Endothelial cell of umbilical vein (primary cell): ENCODE results near the gene ZDBF2. TPM values are rescaled to one million over a fixed set of nuclear protein-coding genes. Genes with fewer than 3 reads are reported as not detected.

Experiments used
- BruUV-seq: library from RNA; stranded (reverse); fragments of 400-500 nt; replicated peaks from 2 replicates; lab custom pipeline; 2021; lab: Mats Ljungman, UMichigan
- CTCF ChIA-PET: fragments of 300-600, 350-600 bp; sonication (Branson Sonifier 250); formaldehyde crosslinking; loops from one replicate; lab custom pipeline; 2021; ENCODE audit warnings: antibody characterized with exemption, inconsistent platforms; lab: Charles Lee
- POLR2A ChIA-PET: fragments of 300-600, 350-600 bp; sonication (Branson Sonifier 250); formaldehyde crosslinking; loops from one replicate; lab custom pipeline; 2021; ENCODE audit warnings: antibody characterized with exemption, inconsistent platforms; lab: Charles Lee
- DNase-seq: peaks from one replicate; pipeline ENCODE4 v3.0.0-alpha.2; 2011; ENCODE audit warnings: low read depth, low spot score
- FAIRE-seq: peaks from 2 replicates; lab custom pipeline; 2011; peaks lifted over from hg19 to GRCh38; lab: Jason Lieb, UNC
- H2AFZ ChIP-seq: 2 replicates; pipeline ENCODE4 v1.6.0; 2012; ENCODE audit warnings: low read depth, low read length, control low read depth, inconsistent platforms
- H3K27ac ChIP-seq: 2 replicates; pipeline ENCODE4 v1.5.1; 2011; ENCODE audit warnings: low read depth, mild to moderate bottlenecking, control low read depth, low read length, moderate library complexity; ENCODE audit not compliant: insufficient read depth
- H3K27me3 ChIP-seq, 2 experiments: 2 replicates each; pipeline versions ENCODE4 v1.6.0 to v1.6.1; 2011; ENCODE audit warnings: low read length in 2 of 2, mixed read lengths in 1 of 2; ENCODE audit not compliant: control insufficient read depth in 2 of 2, insufficient read depth in 2 of 2
- H3K36me3 ChIP-seq, 2 experiments: 2 replicates in 1 of 2; 3 replicates in 1 of 2; pipeline ENCODE4 v1.5.1; 2011; ENCODE audit warnings: low read length in 2 of 2, mild to moderate bottlenecking in 1 of 2, moderate library complexity in 1 of 2; ENCODE audit not compliant: control insufficient read depth in 2 of 2, insufficient read depth in 2 of 2; ENCODE audit errors: extremely low read depth in 1 of 2
- H3K4me1 ChIP-seq: 3 replicates; pipeline ENCODE4 v1.5.1; 2011; ENCODE audit warnings: mild to moderate bottlenecking, low read length; ENCODE audit not compliant: control insufficient read depth, insufficient read depth; ENCODE audit errors: extremely low read depth
- H3K4me2 ChIP-seq: 2 replicates; pipeline ENCODE4 v1.6.1; 2011; ENCODE audit warnings: low read length, control low read depth, mixed read lengths; ENCODE audit not compliant: insufficient read depth
- H3K4me3 ChIP-seq, 3 experiments: fragments of 200-600 bp in 1 of 3; sonication (generic), shearing (Covaris generic) in 1 of 3; replicated peaks in 1 of 3; 2 replicates each; pipeline ENCODE4 v1.5.1; 2011 to 2016; ENCODE audit warnings: control low read depth in 3 of 3, low read length in 3 of 3, mild to moderate bottlenecking in 2 of 3, inconsistent platforms in 1 of 3, low read depth in 1 of 3, moderate library complexity in 1 of 3; ENCODE audit not compliant: insufficient read depth in 1 of 3
- H3K79me2 ChIP-seq: 2 replicates; pipeline ENCODE4 v1.6.0; 2012; ENCODE audit warnings: low read length, inconsistent platforms; ENCODE audit not compliant: control insufficient read depth, insufficient read depth
- H3K9ac ChIP-seq: replicated peaks from 2 replicates; pipeline ENCODE3; 2011; ENCODE audit warnings: low read length, control low read depth; ENCODE audit not compliant: insufficient read depth; ENCODE audit errors: extremely low read depth
- H3K9me1 ChIP-seq: replicated peaks from 3 replicates; pipeline ENCODE4 v1.6.0; 2011; ENCODE audit warnings: mild to moderate bottlenecking, low read length; ENCODE audit not compliant: control insufficient read depth, insufficient read depth; ENCODE audit errors: extremely low read depth
- H3K9me3 ChIP-seq: replicated peaks from 2 replicates; pipeline ENCODE4 v1.5.1; 2012; ENCODE audit warnings: low read length, inconsistent platforms; ENCODE audit not compliant: control insufficient read depth, insufficient read depth
- H4K20me1 ChIP-seq: replicated peaks from 2 replicates; pipeline ENCODE3; 2011; ENCODE audit warnings: mild to moderate bottlenecking, low read length; ENCODE audit not compliant: control insufficient read depth, insufficient read depth; ENCODE audit errors: extremely low read depth
- EZH2 ChIP-seq: IDR thresholded peaks from 2 replicates; pipeline ENCODE4 v1.6.1; 2012; ENCODE audit warnings: borderline replicate concordance, low read depth, mild to moderate bottlenecking, moderate library complexity, low read length, inconsistent platforms; ENCODE audit not compliant: severe bottlenecking
- FOS ChIP-seq: IDR thresholded peaks from 2 replicates; pipeline ENCODE4 v1.6.1; 2011; ENCODE audit warnings: mild to moderate bottlenecking, low read length, moderate library complexity, borderline replicate concordance; ENCODE audit not compliant: insufficient read depth
- GATA2 ChIP-seq: IDR thresholded peaks from 2 replicates; pipeline ENCODE4 v1.7.0; 2011; ENCODE audit warnings: low read depth, mild to moderate bottlenecking, moderate library complexity, mixed read lengths, low read length; ENCODE audit not compliant: insufficient read length, insufficient read depth
- JUN ChIP-seq: IDR thresholded peaks from 2 replicates; pipeline ENCODE4 v1.6.1; 2011; ENCODE audit warnings: borderline replicate concordance, low read depth; ENCODE audit not compliant: insufficient read length, insufficient read depth
- MYC ChIP-seq: IDR thresholded peaks from one replicate; pipeline ENCODE4 v1.6.1; 2011; ENCODE audit warnings: mild to moderate bottlenecking, low read depth, low read length
- POLR2A ChIP-seq: IDR thresholded peaks from 2 replicates; pipeline ENCODE4 v1.6.1; 2012; ENCODE audit warnings: low read depth, mild to moderate bottlenecking, control low read depth, low read length
- POLR2AphosphoS5 ChIP-seq: IDR thresholded peaks from 2 replicates; pipeline ENCODE4 v1.6.1; 2012; ENCODE audit warnings: low read depth, mild to moderate bottlenecking, control low read depth, low read length, moderate library complexity; ENCODE audit not compliant: insufficient read depth
- dilution Hi-C: fragments of 300-500 bp; cut with MboI; formaldehyde crosslinking; loops from one replicate; pipeline ENCODE4 v1.15.0; 2019; ENCODE audit warnings: low sequenced_read_pairs; ENCODE audit not compliant: extremely low pct_ligation_motif_present
- intact Hi-C: fragments of 100-400 bp; cut with micrococcal nuclease; formaldehyde crosslinking; loops from one replicate; pipeline ENCODE4 v1.10.0; 2022
- polyA plus RNA-seq, 4 experiments: library from polyadenylated mRNA; depleted of rRNA in 3 of 4; stranded (reverse) in 3 of 4; unstranded in 1 of 4; fragments of >200 nt; gene quantifications; 2 replicates each; pipeline versions ENCODE4 v1.2.1 to v1.2.3, GENCODE V29; 2011 to 2012; ENCODE audit warnings: missing spikeins in 1 of 4
- total RNA-seq: library from RNA; stranded (reverse); gene quantifications from 2 replicates; pipeline ENCODE4 v1.2.3, GENCODE V29; 2021
- TF ChIP-seq, protein P1 (sequence below), 2 donors: IDR thresholded peaks; 1 replicate in 1 of 2; 2 replicates in 1 of 2; pipeline ENCODE4 v1.5.1; 2011; ENCODE audit warnings: low read length in 2 of 2, mild to moderate bottlenecking in 2 of 2, moderate library complexity in 2 of 2, control low read depth in 1 of 2, inconsistent platforms in 1 of 2, low read depth in 1 of 2; ENCODE audit not compliant: insufficient read depth in 1 of 2; ENCODE audit errors: extremely low read depth in 1 of 2
- TF ChIP-seq, protein P2 (sequence below): IDR thresholded peaks from 2 replicates; pipeline ENCODE4 v1.6.1; 2011; ENCODE audit not compliant: insufficient read depth, insufficient read length

The ZDBF2 gene
- total and polyA plus RNA-seq, 2 donors (not counting 3 experiments of a cell fraction or from before 2014, with no cell fraction given): 1.3 to 9.6 TPM

DNA sequence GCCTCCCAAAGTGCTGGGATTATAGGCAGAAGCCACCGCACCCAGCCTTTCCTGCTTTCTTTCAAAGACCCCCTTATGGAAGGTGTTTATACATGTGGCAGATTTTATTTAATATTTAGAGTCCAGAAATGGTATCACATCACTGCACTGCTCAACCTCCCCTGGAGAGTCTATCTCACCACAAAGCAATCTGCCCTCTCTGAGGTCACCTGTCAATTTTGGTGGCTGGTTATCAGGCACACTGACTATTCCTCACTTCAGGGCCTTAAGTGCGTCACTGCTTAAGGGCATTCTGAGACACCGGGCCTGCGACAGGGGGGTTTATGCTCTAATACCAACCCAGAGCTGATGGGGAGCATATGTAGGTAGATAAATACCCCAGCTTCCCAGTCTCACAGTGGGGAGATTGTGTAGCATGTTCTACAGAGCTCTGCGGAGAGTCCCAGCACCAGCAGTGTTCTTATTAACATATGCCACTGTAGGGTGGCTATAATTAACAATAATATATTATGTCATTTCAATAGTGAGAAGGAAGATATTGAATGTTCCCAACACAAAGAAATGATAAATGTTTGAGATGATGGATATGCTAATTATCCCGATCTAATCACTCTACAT, 42.7 kb upstream of the ZDBF2 start:
- no TSS peak for BruUV-seq
- intact Hi-C loops: no loop called here
- no peaks in the 10 kb centered on the region for H3K79me2 ChIP-seq
- H4K20me1 ChIP-seq: no peaks in the 10 kb centered on the region
- dilution Hi-C loops: no loop called here
- DNase-seq (no peak), FAIRE-seq (no peak)
- H3K9me3 ChIP-seq: no peaks in the 10 kb centered on the region
- no peak overlapping the region for H3K9ac ChIP-seq
- no peaks in the 10 kb centered on the region for H3K9me1 ChIP-seq
- H3K4me2 ChIP-seq: no peak overlapping the region
- POLR2A ChIA-PET: no interaction called here
- H2AFZ ChIP-seq: no peak overlapping the region
- H3K27ac ChIP-seq: no peak overlapping the region
- no peaks in the 10 kb centered on the region for H3K4me1 ChIP-seq
- no peaks in the 10 kb centered on the region for H3K36me3 ChIP-seq
- H3K4me3 ChIP-seq: no peak overlapping the region
- peaks cover 0 to 2% of the 10 kb centered on the region in 2 experiments for H3K27me3 ChIP-seq
- CTCF ChIA-PET: interaction anchor here (1.2 kb wide), 1 partner anchor 24 kb away, joined by 3 read pairs; no protein-coding TSS in a partner anchor
- TF ChIP-seq POLR2AphosphoS5 (no peak), GATA2 (no peak), JUN (no peak), MYC (no peak), FOS (no peak), EZH2 (no peak), POLR2A (no peak)
- TF ChIP-seq, protein P1, sequence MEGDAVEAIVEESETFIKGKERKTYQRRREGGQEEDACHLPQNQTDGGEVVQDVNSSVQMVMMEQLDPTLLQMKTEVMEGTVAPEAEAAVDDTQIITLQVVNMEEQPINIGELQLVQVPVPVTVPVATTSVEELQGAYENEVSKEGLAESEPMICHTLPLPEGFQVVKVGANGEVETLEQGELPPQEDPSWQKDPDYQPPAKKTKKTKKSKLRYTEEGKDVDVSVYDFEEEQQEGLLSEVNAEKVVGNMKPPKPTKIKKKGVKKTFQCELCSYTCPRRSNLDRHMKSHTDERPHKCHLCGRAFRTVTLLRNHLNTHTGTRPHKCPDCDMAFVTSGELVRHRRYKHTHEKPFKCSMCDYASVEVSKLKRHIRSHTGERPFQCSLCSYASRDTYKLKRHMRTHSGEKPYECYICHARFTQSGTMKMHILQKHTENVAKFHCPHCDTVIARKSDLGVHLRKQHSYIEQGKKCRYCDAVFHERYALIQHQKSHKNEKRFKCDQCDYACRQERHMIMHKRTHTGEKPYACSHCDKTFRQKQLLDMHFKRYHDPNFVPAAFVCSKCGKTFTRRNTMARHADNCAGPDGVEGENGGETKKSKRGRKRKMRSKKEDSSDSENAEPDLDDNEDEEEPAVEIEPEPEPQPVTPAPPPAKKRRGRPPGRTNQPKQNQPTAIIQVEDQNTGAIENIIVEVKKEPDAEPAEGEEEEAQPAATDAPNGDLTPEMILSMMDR (IDR thresholded peaks at IDR 0.05; ENCODE audit: extremely low read depth in 1 of 2, insufficient read depth in 1 of 2, low read depth in 1 of 2, low read length in 2 of 2): no peak
- TF ChIP-seq, protein P2, sequence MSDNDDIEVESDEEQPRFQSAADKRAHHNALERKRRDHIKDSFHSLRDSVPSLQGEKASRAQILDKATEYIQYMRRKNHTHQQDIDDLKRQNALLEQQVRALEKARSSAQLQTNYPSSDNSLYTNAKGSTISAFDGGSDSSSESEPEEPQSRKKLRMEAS: no peak
